VCaP (cell line): Measurements from ENCODE around the gene SLC4A2.

Source experiments
- H3K27ac ChIP-seq: fragments of 450-650 bp; 2 replicates; pipeline ENCODE4 v1.5.1; 2017
- CTCF ChIP-seq: fragments of 450-650 bp; conservative IDR thresholded peaks from 2 replicates; pipeline ENCODE4 v1.5.1; 2017; ENCODE audit warnings: mild to moderate bottlenecking, moderate library complexity

Gene SLC4A2

GRCh38 chr7:151053096-151053495, 6.3 kb upstream of the SLC4A2 start:
- H3K27ac ChIP-seq: no peak overlapping the region
- no peak for TF ChIP-seq CTCF

- TF ChIP-seq CTCF: no peak
- no peak overlapping the region for H3K27ac ChIP-seq
Measured at GRCh38 chr7:151053751-151054150, 5.6 kb upstream of the SLC4A2 start.

GRCh38 chr7:151056283-151056665, 3.1 kb upstream of the SLC4A2 start:
- TF ChIP-seq CTCF: no peak
- H3K27ac ChIP-seq: no peak overlapping the region

DNA sequence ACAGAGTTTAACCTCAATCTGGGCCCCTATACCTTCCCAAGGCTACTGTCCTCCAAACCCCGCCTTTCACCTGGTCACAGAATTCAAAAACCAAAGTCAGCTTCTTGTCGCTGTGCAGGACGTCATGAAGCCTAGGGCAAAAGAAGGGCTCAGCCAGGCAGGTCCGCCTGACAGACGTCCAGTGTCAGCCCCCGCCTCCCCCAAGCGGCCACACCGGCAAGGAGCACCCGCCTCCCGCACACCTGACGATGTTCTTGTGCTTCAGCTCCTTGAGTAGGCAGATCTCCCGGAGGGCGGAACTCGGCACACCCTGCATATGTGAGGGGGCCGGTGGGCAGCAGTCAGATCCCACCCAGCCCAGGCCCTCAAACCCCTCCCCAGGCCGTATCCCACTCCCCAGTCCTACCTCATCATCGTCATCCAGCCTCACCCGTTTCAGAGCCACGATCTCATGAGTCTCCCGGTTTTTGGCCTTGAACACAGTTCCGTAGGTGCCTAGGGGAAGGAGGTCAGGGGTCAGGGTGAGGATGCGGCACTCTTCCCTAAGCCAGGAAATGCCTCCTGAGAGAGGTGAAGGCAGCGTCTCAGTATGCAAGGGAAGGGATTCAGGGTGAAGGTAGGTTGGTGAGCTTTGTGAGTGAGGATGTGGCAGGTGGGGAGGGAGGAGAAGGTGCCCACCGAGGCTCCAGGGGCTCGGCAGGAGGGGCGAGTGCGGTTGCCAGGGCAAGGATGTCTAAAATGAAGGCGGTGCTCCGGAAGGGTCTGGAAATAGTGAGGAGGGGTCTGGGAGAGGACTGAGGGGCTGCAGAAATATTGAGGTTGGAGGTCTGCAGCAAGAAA, 2.5 kb upstream of the SLC4A2 start:
- no peak for TF ChIP-seq CTCF
- H3K27ac ChIP-seq: peak overlapping the region; percentile 92

DNA sequence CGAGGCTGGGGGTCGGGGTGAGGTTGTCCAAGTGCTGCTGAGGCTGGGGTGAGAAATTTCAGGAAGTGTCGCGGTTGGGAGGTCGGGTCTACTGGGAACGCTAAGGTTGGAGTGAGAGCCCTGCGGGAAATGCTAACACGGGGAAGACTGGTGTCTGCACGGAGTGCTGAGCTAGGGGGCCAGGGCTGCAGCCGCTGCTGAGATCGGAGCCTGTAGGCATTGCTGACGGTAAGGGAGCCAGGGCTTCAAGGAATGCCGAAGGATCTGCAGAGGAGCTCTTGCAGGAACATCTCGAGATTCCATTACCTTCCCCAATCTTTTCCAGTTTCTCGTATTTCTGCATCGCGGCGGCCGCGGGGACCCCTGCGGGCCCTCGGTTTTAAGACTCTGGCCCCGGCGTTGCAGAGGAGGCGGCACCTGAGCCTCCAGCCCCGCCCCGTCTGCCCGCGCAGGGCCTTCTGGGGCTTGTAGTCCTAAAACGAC, 1.8 kb upstream of the SLC4A2 start, which contains the start of gene CDK5:
Gene CDK5, minus strand, starts transcription at position 392 of the 483 bp plus-strand sequence. Its CDS starts 49 bp downstream, at position 343.
- peak within 1 kb of the TSS; percentile 92 for H3K27ac ChIP-seq
- no peak for TF ChIP-seq CTCF

DNA sequence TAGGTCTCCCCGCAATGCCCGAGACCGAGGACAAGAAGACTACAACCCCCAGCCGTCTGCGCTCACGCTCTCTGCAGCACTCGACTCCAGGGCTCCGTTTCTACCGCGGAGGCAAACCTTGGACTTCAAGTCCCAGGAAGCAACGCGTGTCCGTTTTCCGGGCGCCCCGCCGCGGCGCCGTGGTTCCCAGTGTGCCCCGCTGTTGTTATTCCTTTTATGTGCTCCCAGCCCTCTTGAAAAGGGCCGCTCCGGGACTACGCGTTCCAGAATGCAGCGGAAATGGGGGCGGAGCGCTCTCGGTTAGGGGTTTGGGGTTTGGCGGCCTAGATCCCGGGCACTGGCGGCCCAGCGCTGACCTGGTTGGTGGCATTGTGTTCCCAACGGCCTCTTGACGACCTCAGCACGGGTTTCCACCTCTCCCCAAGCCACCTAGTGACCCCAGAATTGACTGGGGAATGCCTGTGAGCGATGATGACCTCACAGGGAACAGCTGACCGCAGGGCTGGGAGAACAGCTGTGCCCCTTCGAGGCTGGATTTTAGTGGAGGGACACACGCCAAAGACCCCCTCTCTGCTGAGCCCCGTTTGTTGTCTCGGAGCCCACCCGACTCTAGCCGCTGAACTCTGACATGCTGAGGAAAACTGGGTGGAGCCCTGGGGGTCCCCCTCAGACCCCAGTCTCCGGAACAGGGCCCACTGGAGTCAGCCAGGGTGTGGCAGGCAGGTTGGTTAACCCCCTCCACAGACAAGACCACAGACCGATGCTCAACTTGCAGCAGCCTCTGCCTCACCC, 1.2 kb upstream of the SLC4A2 start:
- H3K27ac ChIP-seq: peak overlapping the region; percentile 92
- no peak for TF ChIP-seq CTCF

GRCh38 chr7:151058781-151059366, 515 bp upstream of the SLC4A2 start:
- no peak for TF ChIP-seq CTCF
- H3K27ac ChIP-seq: peak overlapping the region; percentile 92
